Gastroesophageal sphincter (tissue), 4 donors: ENCODE measurements around the gene DRAP1. TPM values are rescaled to one million over a fixed set of nuclear protein-coding genes. Genes with fewer than 3 reads are reported as not detected.

Experiments
- ATAC-seq: fragments of 150-250 bp; one replicate; pipeline ENCODE4 v1.9.1; 2016; ENCODE audit warnings: mild to moderate bottlenecking, moderate library complexity
- H3K27ac ChIP-seq, 4 donors: fragments of 200-600 bp; sonication (generic) in 3 of 4; 1 replicate in 3 of 4; 2 replicates in 1 of 4; pipeline ENCODE4 v1.5.1; 2016 to 2019
- H3K27me3 ChIP-seq: fragments of 200-600 bp; sonication (generic); one replicate; pipeline ENCODE4 v1.5.1; 2019
- H3K36me3 ChIP-seq, 2 donors: fragments of 200-600 bp; sonication (generic); one replicate each; pipeline ENCODE4 v1.5.1; 2019; ENCODE audit warnings: control low read depth in 1 of 2
- H3K4me1 ChIP-seq, 3 donors: fragments of 200-600 bp; sonication (generic); 1 replicate in 2 of 3; 2 replicates in 1 of 3; pipeline ENCODE4 v1.5.1; 2016 to 2019; ENCODE audit warnings: control low read depth in 2 of 3
- H3K4me3 ChIP-seq, 2 donors: fragments of 200-600 bp; sonication (generic); one replicate each; pipeline ENCODE4 v1.5.1; 2019; ENCODE audit warnings: mild to moderate bottlenecking in 1 of 2, moderate library complexity in 1 of 2
- H3K9me3 ChIP-seq, 3 donors: fragments of 200-600 bp; sonication (generic); one replicate each; pipeline ENCODE4 v1.5.1; 2017 to 2019; ENCODE audit warnings: control low read depth in 2 of 3
- EP300 ChIP-seq: sonication (generic); formaldehyde crosslinking; IDR thresholded peaks from one replicate; pipeline ENCODE4 v1.6.1; 2017; ENCODE audit warnings: antibody characterized with exemption, mild to moderate bottlenecking
- POLR2A ChIP-seq, 2 donors: fragments of 450-650 bp; IDR thresholded peaks; one replicate each; pipeline ENCODE4 v1.6.1; 2017; ENCODE audit warnings: antibody characterized with exemption in 2 of 2, mild to moderate bottlenecking in 2 of 2, moderate library complexity in 1 of 2
- POLR2AphosphoS5 ChIP-seq: sonication (generic); formaldehyde crosslinking; IDR thresholded peaks from one replicate; pipeline ENCODE4 v1.6.1; 2017; ENCODE audit warnings: antibody characterized with exemption
- WGBS, 2 donors: methylation state at CpG; one replicate each; pipeline ENCODE4 v1.1.5; 2018; ENCODE audit warnings: low coverage in 1 of 2; 5-methylcytosine and 5-hydroxymethylcytosine counted together
- total RNA-seq, 4 donors: library from RNA; depleted of rRNA; stranded (reverse); fragments of >200 nt; gene quantifications; one replicate each; pipeline ENCODE4 v1.1.0, GENCODE V29; 2016
- TF ChIP-seq, protein P1 (sequence below), 4 experiments: fragments of 200-600 bp in 2 of 4; fragments of 450-650 bp in 2 of 4; sonication (generic) in 1 of 4; IDR thresholded peaks; one replicate each; pipeline ENCODE4 v1.5.1; 2017 to 2019; ENCODE audit warnings: antibody characterized with exemption in 4 of 4, mild to moderate bottlenecking in 2 of 4, moderate library complexity in 2 of 4

Gene DRAP1
- total RNA-seq, 4 donors from 2014 or later: 80.2 to 118 (median 98.8) TPM

DNA sequence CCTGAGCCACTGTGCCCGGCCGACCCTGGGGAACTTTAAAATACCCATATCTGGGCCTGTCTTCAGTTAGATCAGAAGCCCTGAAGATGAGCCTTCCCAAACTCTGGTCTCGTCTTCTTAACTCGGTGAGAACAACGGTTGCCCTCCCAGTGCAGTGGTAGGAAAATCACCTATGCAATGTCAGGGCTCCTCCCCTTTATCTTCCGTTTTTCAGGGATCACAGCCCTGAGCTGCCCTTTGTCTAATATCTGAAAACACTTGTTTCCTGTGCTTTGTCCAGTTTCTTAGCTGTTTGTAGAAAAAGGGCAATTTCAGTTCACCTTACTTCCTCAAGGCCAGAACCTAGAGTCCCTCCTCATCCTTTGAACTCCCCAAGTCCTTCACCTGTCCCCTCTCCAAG is 9.4 kb downstream of the DRAP1 start:
- WGBS, 2 donors: 17 to 48% methylated on average over 1 to 4 of the region's 6 CpGs
- no peaks in the 10 kb centered on the region for H3K4me1 ChIP-seq
- TF ChIP-seq, protein P1, sequence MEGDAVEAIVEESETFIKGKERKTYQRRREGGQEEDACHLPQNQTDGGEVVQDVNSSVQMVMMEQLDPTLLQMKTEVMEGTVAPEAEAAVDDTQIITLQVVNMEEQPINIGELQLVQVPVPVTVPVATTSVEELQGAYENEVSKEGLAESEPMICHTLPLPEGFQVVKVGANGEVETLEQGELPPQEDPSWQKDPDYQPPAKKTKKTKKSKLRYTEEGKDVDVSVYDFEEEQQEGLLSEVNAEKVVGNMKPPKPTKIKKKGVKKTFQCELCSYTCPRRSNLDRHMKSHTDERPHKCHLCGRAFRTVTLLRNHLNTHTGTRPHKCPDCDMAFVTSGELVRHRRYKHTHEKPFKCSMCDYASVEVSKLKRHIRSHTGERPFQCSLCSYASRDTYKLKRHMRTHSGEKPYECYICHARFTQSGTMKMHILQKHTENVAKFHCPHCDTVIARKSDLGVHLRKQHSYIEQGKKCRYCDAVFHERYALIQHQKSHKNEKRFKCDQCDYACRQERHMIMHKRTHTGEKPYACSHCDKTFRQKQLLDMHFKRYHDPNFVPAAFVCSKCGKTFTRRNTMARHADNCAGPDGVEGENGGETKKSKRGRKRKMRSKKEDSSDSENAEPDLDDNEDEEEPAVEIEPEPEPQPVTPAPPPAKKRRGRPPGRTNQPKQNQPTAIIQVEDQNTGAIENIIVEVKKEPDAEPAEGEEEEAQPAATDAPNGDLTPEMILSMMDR (IDR thresholded peaks at IDR 0.05): no peak
- TF ChIP-seq POLR2A (IDR thresholded peaks at IDR 0.05): no peak
- no peak for TF ChIP-seq EP300
- no peak for TF ChIP-seq POLR2AphosphoS5
- no peak overlapping the region for H3K4me3 ChIP-seq
- ATAC-seq: no peak
- H3K36me3 ChIP-seq: peaks cover 0 to 2% of the 10 kb centered on the region in 2 donors
- H3K27ac ChIP-seq: no peak overlapping the region
- H3K9me3 ChIP-seq: no peaks in the 10 kb centered on the region
- H3K27me3 ChIP-seq: peaks cover 13% of the 10 kb centered on the region

DNA sequence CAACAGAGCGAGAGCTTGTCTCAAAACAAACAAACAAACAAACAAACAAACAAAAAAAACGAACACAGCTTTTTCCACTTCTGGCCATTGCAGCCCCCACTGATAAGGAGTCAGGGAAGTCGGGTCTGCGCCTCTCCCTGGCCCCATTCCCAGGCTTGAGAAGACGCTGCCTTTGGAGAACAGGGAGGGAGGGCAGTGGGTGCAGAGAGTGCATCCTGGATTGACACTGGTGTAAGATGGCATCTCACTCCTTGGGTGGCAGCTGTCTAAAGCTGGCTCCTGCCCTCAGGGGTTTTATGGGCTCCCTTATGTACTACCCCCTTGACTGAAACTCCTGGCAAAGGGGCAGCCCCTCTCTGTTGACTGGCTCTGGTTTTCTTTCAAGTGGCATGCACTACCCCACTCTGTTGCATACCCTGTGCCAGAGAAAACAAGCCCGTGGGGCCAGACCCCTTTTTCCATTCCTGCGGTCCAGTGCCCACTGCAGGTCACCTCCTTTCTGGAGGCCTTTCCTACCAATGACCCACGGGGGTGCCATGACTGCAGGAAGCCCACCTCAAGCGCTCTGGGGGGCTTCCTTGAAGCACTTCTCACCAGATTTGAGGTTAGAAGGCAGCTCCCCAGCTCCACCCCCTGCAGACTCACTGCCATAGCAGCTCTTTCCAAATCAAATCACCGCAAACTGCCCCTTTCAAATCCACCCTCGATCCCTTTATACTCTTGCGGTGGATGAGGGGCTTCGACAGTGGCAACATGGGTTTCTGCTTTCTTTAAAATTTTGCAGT is 12.7 kb downstream of the DRAP1 start:
- 43 to 51% methylated on average over 9 to 11 of the region's 13 CpGs for WGBS, 2 donors
- no peak for ATAC-seq
- H3K27ac ChIP-seq: no peak overlapping the region

DNA sequence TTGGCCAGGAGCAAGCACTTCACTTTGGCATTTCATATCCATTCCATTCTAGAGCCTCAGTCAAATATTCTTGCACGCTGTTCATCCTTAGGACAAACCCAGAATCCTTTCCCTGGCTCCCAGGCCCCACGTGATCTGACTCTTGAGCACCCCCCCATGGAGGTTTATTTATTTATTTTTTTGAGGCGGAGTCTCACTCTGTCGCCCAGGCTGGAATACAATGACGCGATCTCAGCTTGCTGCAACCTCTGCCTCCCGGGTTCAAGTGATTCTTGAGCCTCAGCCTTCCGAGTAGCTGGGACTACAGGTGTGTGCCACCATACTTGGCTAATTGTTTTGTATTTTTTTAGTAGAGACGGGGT is 13.3 kb downstream of the DRAP1 start:
- H3K36me3 ChIP-seq: no peaks in the 10 kb centered on the region
- TF ChIP-seq POLR2A (IDR thresholded peaks at IDR 0.05): no peak
- TF ChIP-seq EP300: no peak
- no peak for TF ChIP-seq POLR2AphosphoS5
- TF ChIP-seq, protein P1 (IDR thresholded peaks at IDR 0.05): no peak
- WGBS, 2 donors: 22 to 100% methylated on average over 1 to 7 of the region's 9 CpGs
- H3K4me3 ChIP-seq: no peak overlapping the region
- no peak for ATAC-seq
- no peaks in the 10 kb centered on the region for H3K4me1 ChIP-seq
- no peak overlapping the region for H3K27ac ChIP-seq
- H3K9me3 ChIP-seq: no peaks in the 10 kb centered on the region
- H3K27me3 ChIP-seq: peaks cover 15% of the 10 kb centered on the region

More for the DNA sequence above, 12.7 kb downstream of the DRAP1 start:
- no peaks in the 10 kb centered on the region for H3K36me3 ChIP-seq
- peaks cover 14% of the 10 kb centered on the region for H3K27me3 ChIP-seq
- H3K4me3 ChIP-seq: no peak overlapping the region
- H3K4me1 ChIP-seq: no peaks in the 10 kb centered on the region
- H3K9me3 ChIP-seq: no peaks in the 10 kb centered on the region
- no peak for TF ChIP-seq POLR2AphosphoS5
- TF ChIP-seq, protein P1 (IDR thresholded peaks at IDR 0.05): no peak

DNA sequence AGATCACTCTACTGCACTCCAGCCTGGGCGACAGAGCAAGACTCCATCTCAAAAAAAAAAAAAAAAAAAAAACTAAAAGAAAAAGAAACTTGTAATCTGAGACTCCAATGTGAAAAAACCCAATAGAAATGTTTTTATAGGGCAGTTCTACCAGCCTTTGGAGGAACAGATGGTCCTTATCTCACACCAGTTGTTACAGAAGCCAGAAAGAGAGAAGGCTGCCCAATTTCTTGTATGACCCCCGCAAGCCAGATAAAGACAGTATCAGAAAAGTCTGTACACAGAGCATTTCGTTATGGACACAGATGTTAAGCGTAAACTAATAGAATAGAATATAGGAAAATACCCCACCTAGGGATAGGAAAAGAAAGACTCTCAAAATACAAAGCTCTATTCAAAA is 14.8 kb downstream of the DRAP1 start:
- Histone ChIP-seq H3K27ac (no peak overlapping the region), H3K36me3 (no peaks in the 10 kb centered on the region), H3K9me3 (no peaks in the 10 kb centered on the region), H3K4me1 (no peaks in the 10 kb centered on the region), H3K27me3 (peaks cover 23% of the 10 kb centered on the region), H3K4me3 (no peak overlapping the region)
- 38 to 64% methylated on average over 4 of the region's 4 CpGs for WGBS, 2 donors
- no peak for ATAC-seq
- no peak for TF ChIP-seq POLR2A (IDR thresholded peaks at IDR 0.05)
- no peak for TF ChIP-seq POLR2AphosphoS5
- no peak for TF ChIP-seq EP300
- TF ChIP-seq, protein P1 (IDR thresholded peaks at IDR 0.05): no peak

DNA sequence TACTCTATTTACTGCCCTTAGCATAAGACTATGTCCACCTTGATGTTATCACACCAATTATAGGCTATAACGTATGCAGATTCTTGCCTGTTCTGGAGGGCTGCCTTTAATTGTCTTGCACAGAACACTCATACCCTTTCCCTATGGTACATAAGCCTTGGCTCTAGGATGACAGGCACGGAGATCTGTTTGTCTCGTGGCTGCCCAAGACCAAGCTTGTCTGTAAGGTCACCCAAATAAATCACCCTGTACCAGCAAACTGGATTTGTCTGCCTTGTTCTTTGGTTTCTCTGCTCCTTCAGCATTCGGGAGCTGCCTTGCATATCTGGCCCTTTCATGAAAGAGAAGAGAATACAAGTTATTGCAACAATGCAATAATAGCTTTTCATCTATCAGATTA is 18.5 kb downstream of the DRAP1 start:
- Histone ChIP-seq H3K27me3 (peaks cover 29% of the 10 kb centered on the region), H3K4me1 (no peaks in the 10 kb centered on the region), H3K27ac (no peak overlapping the region), H3K9me3 (no peaks in the 10 kb centered on the region), H3K36me3 (no peaks in the 10 kb centered on the region), H3K4me3 (no peak overlapping the region)
- 39 to 74% methylated on average over 2 to 4 of the region's 4 CpGs for WGBS, 2 donors
- TF ChIP-seq POLR2A (IDR thresholded peaks at IDR 0.05) (no peak), EP300 (no peak), POLR2AphosphoS5 (no peak)
- TF ChIP-seq, protein P1 (IDR thresholded peaks at IDR 0.05): no peak
- ATAC-seq: no peak
